PFSK-1 (cell line): ENCODE results near the gene A2ML1.

Experiments
- FOXP2 ChIP-seq: optimal IDR thresholded peaks from 2 replicates; pipeline ENCODE3; 2011; ENCODE audit warnings: borderline replicate concordance, control low read depth, inconsistent platforms; ENCODE audit not compliant: insufficient read depth; ENCODE audit errors: extremely low read length, extremely low read depth
- POLR2AphosphoS5 ChIP-seq: IDR thresholded peaks from 2 replicates; pipeline ENCODE4 v1.6.1; 2012; ENCODE audit warnings: low read depth, mild to moderate bottlenecking, control low read depth, low read length, moderate library complexity
- SIN3A ChIP-seq: IDR thresholded peaks from 2 replicates; pipeline ENCODE4 v1.6.1; 2012; ENCODE audit warnings: mild to moderate bottlenecking, low read length, moderate library complexity, borderline replicate concordance; ENCODE audit not compliant: insufficient read depth
- TAF1 ChIP-seq: IDR thresholded peaks from 2 replicates; pipeline ENCODE4 v1.6.1; 2012; ENCODE audit warnings: low read length, control low read depth, borderline replicate concordance; ENCODE audit not compliant: insufficient read depth
- TF ChIP-seq, protein P1 (sequence below), 2 experiments: IDR thresholded peaks; 2 replicates each; pipeline versions ENCODE4 v1.6.1 to v1.8.0; 2011 to 2012; ENCODE audit warnings: low read depth in 2 of 2, low read length in 2 of 2, control low read depth in 1 of 2, inconsistent platforms in 1 of 2, mild to moderate bottlenecking in 1 of 2, moderate library complexity in 1 of 2; ENCODE audit not compliant: insufficient read depth in 1 of 2

A2ML1 gene

DNA sequence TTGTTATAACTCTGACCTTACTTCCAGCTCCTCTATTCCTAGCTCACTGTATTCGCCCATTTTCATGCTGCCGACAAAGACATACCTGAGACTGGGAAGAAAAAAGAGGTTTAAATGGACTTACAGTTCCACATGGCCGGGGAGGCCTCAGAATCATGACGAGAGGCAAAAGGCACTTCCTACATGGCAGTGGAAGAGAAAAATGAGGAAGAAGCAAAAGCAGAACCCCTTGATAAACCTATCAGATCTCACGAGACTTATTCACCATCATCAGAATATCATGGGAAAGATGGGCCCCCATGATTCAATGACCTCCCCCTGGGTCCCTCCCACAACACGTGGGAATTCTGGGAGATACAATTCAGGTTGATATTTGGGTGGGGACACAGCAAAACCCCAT is 77.4 kb downstream of the A2ML1 start:
- no peak for TF ChIP-seq FOXP2
- TF ChIP-seq, protein P1, sequence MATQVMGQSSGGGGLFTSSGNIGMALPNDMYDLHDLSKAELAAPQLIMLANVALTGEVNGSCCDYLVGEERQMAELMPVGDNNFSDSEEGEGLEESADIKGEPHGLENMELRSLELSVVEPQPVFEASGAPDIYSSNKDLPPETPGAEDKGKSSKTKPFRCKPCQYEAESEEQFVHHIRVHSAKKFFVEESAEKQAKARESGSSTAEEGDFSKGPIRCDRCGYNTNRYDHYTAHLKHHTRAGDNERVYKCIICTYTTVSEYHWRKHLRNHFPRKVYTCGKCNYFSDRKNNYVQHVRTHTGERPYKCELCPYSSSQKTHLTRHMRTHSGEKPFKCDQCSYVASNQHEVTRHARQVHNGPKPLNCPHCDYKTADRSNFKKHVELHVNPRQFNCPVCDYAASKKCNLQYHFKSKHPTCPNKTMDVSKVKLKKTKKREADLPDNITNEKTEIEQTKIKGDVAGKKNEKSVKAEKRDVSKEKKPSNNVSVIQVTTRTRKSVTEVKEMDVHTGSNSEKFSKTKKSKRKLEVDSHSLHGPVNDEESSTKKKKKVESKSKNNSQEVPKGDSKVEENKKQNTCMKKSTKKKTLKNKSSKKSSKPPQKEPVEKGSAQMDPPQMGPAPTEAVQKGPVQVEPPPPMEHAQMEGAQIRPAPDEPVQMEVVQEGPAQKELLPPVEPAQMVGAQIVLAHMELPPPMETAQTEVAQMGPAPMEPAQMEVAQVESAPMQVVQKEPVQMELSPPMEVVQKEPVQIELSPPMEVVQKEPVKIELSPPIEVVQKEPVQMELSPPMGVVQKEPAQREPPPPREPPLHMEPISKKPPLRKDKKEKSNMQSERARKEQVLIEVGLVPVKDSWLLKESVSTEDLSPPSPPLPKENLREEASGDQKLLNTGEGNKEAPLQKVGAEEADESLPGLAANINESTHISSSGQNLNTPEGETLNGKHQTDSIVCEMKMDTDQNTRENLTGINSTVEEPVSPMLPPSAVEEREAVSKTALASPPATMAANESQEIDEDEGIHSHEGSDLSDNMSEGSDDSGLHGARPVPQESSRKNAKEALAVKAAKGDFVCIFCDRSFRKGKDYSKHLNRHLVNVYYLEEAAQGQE (IDR thresholded peaks at IDR 0.05; ENCODE audit: insufficient read depth in 1 of 2, low read depth in 2 of 2, low read length in 2 of 2), result no peak
- no peak for TF ChIP-seq POLR2AphosphoS5
- TF ChIP-seq TAF1, result no peak
- no peak for TF ChIP-seq SIN3A

DNA sequence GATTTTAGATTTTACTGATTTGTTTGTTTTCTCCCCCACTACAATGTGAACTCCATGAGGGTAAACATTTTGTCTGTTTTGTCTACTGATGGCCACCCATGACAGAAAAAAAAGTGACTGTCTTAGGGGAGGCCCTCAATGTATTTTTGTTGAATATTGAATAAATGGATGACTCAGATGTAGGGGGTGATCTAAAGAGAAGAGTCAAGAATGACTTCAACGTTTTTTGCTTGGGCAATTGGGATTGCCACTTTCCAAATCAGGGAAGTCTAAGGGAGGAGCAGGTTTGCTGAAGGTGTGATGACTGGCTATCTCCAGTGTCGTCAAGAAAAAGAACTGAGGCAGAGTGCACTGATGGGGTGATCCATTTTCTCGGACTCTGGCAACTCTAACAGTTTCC is 81.2 kb downstream of the A2ML1 start:
- TF ChIP-seq POLR2AphosphoS5 (no peak), SIN3A (no peak), FOXP2 (no peak), TAF1 (no peak)
- TF ChIP-seq, protein P1 (IDR thresholded peaks at IDR 0.05; ENCODE audit: insufficient read depth in 1 of 2, low read depth in 2 of 2, low read length in 2 of 2), result no peak

DNA sequence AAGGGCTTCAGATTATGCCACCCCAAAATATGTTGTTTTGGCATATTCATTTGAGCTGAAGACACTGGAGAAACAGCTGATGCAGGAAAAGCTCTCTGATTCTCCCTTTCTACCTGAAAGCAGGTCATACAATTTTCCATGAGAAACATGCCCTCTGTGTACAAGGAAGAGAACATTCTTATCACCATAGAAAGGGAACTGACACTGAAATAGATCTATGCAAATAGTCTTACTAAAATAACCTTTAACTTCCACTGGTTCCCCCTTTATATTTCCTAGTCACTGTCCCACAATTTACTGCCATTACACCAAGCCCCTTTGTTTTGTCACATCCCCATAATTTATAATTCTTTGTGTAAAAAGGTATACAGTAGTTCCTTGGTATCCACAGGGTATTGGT is 82.2 kb downstream of the A2ML1 start:
- TF ChIP-seq SIN3A (no peak), POLR2AphosphoS5 (no peak), FOXP2 (no peak), TAF1 (no peak)
- TF ChIP-seq, protein P1 (IDR thresholded peaks at IDR 0.05; ENCODE audit: insufficient read depth in 1 of 2, low read depth in 2 of 2, low read length in 2 of 2), result no peak

DNA sequence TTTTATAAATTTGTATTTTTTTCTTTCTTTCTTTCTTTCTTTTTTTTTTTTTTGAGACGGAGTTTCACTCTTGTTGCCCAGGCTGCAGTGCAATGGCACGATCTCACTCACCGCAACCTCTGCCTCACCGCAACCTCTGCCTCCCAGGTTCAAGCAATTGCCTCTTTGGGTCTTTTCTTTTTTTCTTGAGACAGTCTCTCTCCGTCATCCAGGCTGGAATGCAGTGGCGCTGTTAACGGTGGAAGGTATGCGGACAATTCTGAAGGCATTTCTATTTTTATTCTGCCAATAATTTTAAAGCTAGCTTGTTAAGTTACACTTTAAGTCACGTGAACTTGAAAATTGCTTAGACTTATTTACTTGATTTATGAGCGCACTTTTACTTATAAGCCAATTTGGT is 83.1 kb downstream of the A2ML1 start:
- TF ChIP-seq FOXP2, result no peak
- no peak for TF ChIP-seq POLR2AphosphoS5
- TF ChIP-seq SIN3A, result no peak
- TF ChIP-seq TAF1, result no peak
- TF ChIP-seq, protein P1 (IDR thresholded peaks at IDR 0.05; ENCODE audit: insufficient read depth in 1 of 2, low read depth in 2 of 2, low read length in 2 of 2), result no peak
